H9 (cell line): ENCODE data around the gene SFTPB. TPM values are rescaled to one million over a fixed set of nuclear protein-coding genes. Genes with fewer than 3 reads are reported as not detected.

Source experiments
- DNase-seq: peaks from one replicate; pipeline ENCODE4 v3.0.0-alpha.2; 2017
- H2AFZ ChIP-seq: one replicate; pipeline ENCODE4 v1.6.1; 2013; ENCODE audit warnings: mild to moderate bottlenecking, low read length, control low read depth, moderate library complexity
- H2AK5ac ChIP-seq: 2 replicates; pipeline ENCODE4 v1.6.1; 2013; ENCODE audit warnings: low read length, control low read depth, mixed read lengths; ENCODE audit not compliant: insufficient read length
- H2BK120ac ChIP-seq: one replicate; pipeline ENCODE4 v1.6.1; 2013; ENCODE audit warnings: low read depth, mild to moderate bottlenecking, low read length, control low read depth, inconsistent platforms; ENCODE audit not compliant: poor library complexity, severe bottlenecking
- H2BK12ac ChIP-seq: 2 replicates; pipeline ENCODE4 v1.6.1; 2013; ENCODE audit warnings: low read length, control low read depth, mixed read lengths, low read depth; ENCODE audit not compliant: insufficient read length
- H2BK15ac ChIP-seq: 2 replicates; pipeline ENCODE4 v1.6.1; 2013; ENCODE audit warnings: low read depth, low read length, control low read depth
- H2BK20ac ChIP-seq: one replicate; pipeline ENCODE4 v1.6.1; 2013; ENCODE audit warnings: low read depth, mild to moderate bottlenecking, low read length, control low read depth, inconsistent platforms; ENCODE audit not compliant: poor library complexity, severe bottlenecking
- H2BK5ac ChIP-seq: 2 replicates; pipeline ENCODE4 v1.6.1; 2013; ENCODE audit warnings: low read length, control low read depth, mixed read lengths; ENCODE audit not compliant: insufficient read length
- H3K14ac ChIP-seq: 2 replicates; pipeline ENCODE4 v1.6.1; 2013; ENCODE audit warnings: low read length, control low read depth; ENCODE audit not compliant: insufficient read depth
- H3K18ac ChIP-seq: 2 replicates; pipeline ENCODE4 v1.6.1; 2013; ENCODE audit warnings: low read depth, mild to moderate bottlenecking, mixed read lengths, low read length, control low read depth; ENCODE audit not compliant: insufficient read length
- H3K23ac ChIP-seq: 2 replicates; pipeline ENCODE4 v1.6.1; 2013; ENCODE audit warnings: low read length, control low read depth, mixed read lengths, low read depth; ENCODE audit not compliant: insufficient read length
- H3K23me2 ChIP-seq: 2 replicates; pipeline ENCODE4 v1.6.1; 2013; ENCODE audit warnings: low read depth, mild to moderate bottlenecking, mixed read lengths, low read length, control low read depth; ENCODE audit not compliant: insufficient read length, poor library complexity, severe bottlenecking
- H3K27ac ChIP-seq: 2 replicates; pipeline ENCODE4 v1.5.1; 2013; ENCODE audit warnings: low read length, control low read depth, mixed read lengths, low read depth; ENCODE audit not compliant: insufficient read length
- H3K27me3 ChIP-seq: 2 replicates; pipeline ENCODE4 v1.6.1; 2013; ENCODE audit warnings: low read length, control low read depth, inconsistent platforms; ENCODE audit not compliant: insufficient read depth
- H3K4ac ChIP-seq: 2 replicates; pipeline ENCODE4 v1.6.1; 2013; ENCODE audit warnings: low read depth, mild to moderate bottlenecking, control low read depth, inconsistent platforms, low read length, moderate library complexity
- H3K4me1 ChIP-seq: 2 replicates; pipeline ENCODE4 v1.6.1; 2013; ENCODE audit warnings: low read length, control low read depth, inconsistent platforms; ENCODE audit not compliant: insufficient read depth
- H3K4me2 ChIP-seq: 2 replicates; pipeline ENCODE4 v1.6.1; 2013; ENCODE audit warnings: low read length, control low read depth, mixed read lengths; ENCODE audit not compliant: insufficient read length, insufficient read depth
- H3K56ac ChIP-seq: 2 replicates; pipeline ENCODE4 v1.6.1; 2013; ENCODE audit warnings: low read depth, mild to moderate bottlenecking, mixed read lengths, low read length, control low read depth; ENCODE audit not compliant: insufficient read length
- H3K79me1 ChIP-seq: 2 replicates; pipeline ENCODE4 v1.6.1; 2013; ENCODE audit warnings: low read depth, mild to moderate bottlenecking, moderate library complexity, low read length, control low read depth, inconsistent platforms; ENCODE audit not compliant: insufficient read depth, poor library complexity, severe bottlenecking
- H3K79me2 ChIP-seq: 2 replicates; pipeline ENCODE4 v1.6.1; 2013; ENCODE audit warnings: low read length, control low read depth, inconsistent platforms; ENCODE audit not compliant: insufficient read depth
- H3K9ac ChIP-seq: 2 replicates; pipeline ENCODE4 v1.6.1; 2013; ENCODE audit warnings: low read length, control low read depth, mixed read lengths; ENCODE audit not compliant: insufficient read length; ENCODE audit errors: extremely low read depth
- H3K9me3 ChIP-seq: one replicate; pipeline ENCODE4 v1.6.1; 2013; ENCODE audit warnings: low read depth, low read length, inconsistent platforms; ENCODE audit not compliant: control insufficient read depth
- H3T11ph ChIP-seq: one replicate; pipeline ENCODE4 v1.6.1; 2013; ENCODE audit warnings: mild to moderate bottlenecking, low read length, control low read depth, inconsistent platforms
- H4K20me1 ChIP-seq: one replicate; pipeline ENCODE4 v1.6.1; 2013; ENCODE audit not compliant: control insufficient read depth, insufficient read length, insufficient read depth
- H4K5ac ChIP-seq: 2 replicates; pipeline ENCODE4 v1.6.1; 2013; ENCODE audit warnings: low read depth, mild to moderate bottlenecking, mixed read lengths, low read length, control low read depth; ENCODE audit not compliant: insufficient read length
- H4K8ac ChIP-seq: replicated peaks from 2 replicates; pipeline ENCODE4 v1.6.1; 2013; ENCODE audit warnings: low read length, control low read depth, mixed read lengths, low read depth; ENCODE audit not compliant: insufficient read length
- H4K91ac ChIP-seq: 2 replicates; pipeline ENCODE4 v1.6.1; 2013; ENCODE audit warnings: low read depth, mild to moderate bottlenecking, moderate library complexity, mixed read lengths, low read length, control low read depth; ENCODE audit not compliant: insufficient read length
- H3K27ac Mint-ChIP-seq, 3 experiments: 2 replicates in 2 of 3; 3 replicates in 1 of 3; pipeline ENCODE4 v1.8.0; 2020 to 2021; ENCODE audit warnings: mixed read lengths in 3 of 3, mild to moderate bottlenecking in 1 of 3, moderate library complexity in 1 of 3
- H3K27me3 Mint-ChIP-seq: 2 replicates; pipeline ENCODE4 v1.8.0; 2021; ENCODE audit warnings: low read depth, mild to moderate bottlenecking, moderate library complexity, mixed read lengths
- H3K36me3 Mint-ChIP-seq, 3 experiments: 2 replicates in 2 of 3; 3 replicates in 1 of 3; pipeline ENCODE4 v1.8.0; 2020 to 2021; ENCODE audit warnings: low read depth in 3 of 3, mixed read lengths in 3 of 3; ENCODE audit not compliant: insufficient read depth in 1 of 3
- H3K4me1 Mint-ChIP-seq, 2 experiments: 2 replicates each; pipeline ENCODE4 v1.8.0; 2020; ENCODE audit warnings: mixed read lengths in 2 of 2
- H3K4me3 Mint-ChIP-seq, 2 experiments: 2 replicates in 1 of 2; 3 replicates in 1 of 2; pipeline ENCODE4 v1.8.0; 2020 to 2021; ENCODE audit warnings: mild to moderate bottlenecking in 2 of 2, mixed read lengths in 2 of 2, moderate library complexity in 1 of 2
- H3K9me3 Mint-ChIP-seq, 2 experiments: 2 replicates in 1 of 2; 3 replicates in 1 of 2; pipeline ENCODE4 v1.8.0; 2020; ENCODE audit warnings: mild to moderate bottlenecking in 2 of 2, mixed read lengths in 2 of 2, moderate library complexity in 1 of 2
- CTCF ChIP-seq: fragments of 200-600 bp; sonication (generic); conservative IDR thresholded peaks from 3 replicates; pipeline ENCODE4 v1.8.0; 2021; ENCODE audit warnings: antibody characterized with exemption, mild to moderate bottlenecking
- whole genome bisulfite sequencing: extraction: QIAGEN DNeasy Blood & Tissue Kit; methylation state at CpG from one replicate; pipeline ENCODE4 v1.1.7; 2013; ENCODE audit warnings: missing lambda C conversion rate, low lambda C conversion rate, mixed read lengths; ENCODE audit not compliant: insufficient read length; ENCODE audit errors: extremely low coverage; 5-methylcytosine and 5-hydroxymethylcytosine counted together
- total RNA-seq: library from RNA; stranded (reverse); gene quantifications from 2 replicates; pipeline ENCODE4 v1.2.1, GENCODE V29; 2021

Gene SFTPB
- total RNA-seq, 1 experiment from 2014 or later, result not detected

DNA sequence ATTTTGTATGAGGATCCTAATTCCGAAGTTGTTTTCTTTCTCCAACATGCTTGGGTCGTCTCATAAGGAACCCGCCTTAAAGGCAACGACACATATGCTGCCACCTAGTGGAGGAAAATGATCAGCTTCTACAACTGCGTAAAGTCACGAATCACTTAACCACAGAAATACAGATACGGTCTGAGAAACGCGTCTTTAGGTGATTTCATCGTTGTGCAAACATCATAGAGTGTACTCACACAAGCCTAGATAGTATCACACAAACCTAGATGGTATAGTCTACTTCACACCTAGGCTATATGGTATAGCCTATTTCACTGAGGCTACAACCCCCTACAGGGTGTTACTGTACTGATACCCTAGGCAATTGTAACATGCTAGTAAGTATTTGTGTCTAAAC, 39.3 kb upstream of the SFTPB start:
- peak; percentile 58 for DNase-seq
- H3T11ph ChIP-seq, result no peak overlapping the region
- H2AK5ac ChIP-seq, result no peak overlapping the region
- no peaks in the 10 kb centered on the region; a peak in 1 of 5 replicates for H3K9me3 Mint-ChIP-seq
- H3K27ac Mint-ChIP-seq, result no peak overlapping the region
- no peak overlapping the region for H2BK5ac ChIP-seq
- H3K9ac ChIP-seq, result no peak overlapping the region
- no peak overlapping the region for H3K56ac ChIP-seq
- H3K79me1 ChIP-seq, result no peaks in the 10 kb centered on the region
- peaks cover 21% of the 10 kb centered on the region for H3K27me3 Mint-ChIP-seq
- peaks cover 11 to 14% of the 10 kb centered on the region in 2 experiments for H3K4me1 Mint-ChIP-seq
- no peak overlapping the region for H3K18ac ChIP-seq
- no peaks in the 10 kb centered on the region for H3K23me2 ChIP-seq
- H3K79me2 ChIP-seq, result no peaks in the 10 kb centered on the region
- H3K4me3 Mint-ChIP-seq, result no peak overlapping the region
- no peak overlapping the region for H2AFZ ChIP-seq
- no peak overlapping the region for H3K23ac ChIP-seq
- H3K4me2 ChIP-seq, result no peak overlapping the region
- no peak overlapping the region for H2BK120ac ChIP-seq
- no peak overlapping the region for H4K91ac ChIP-seq
- H3K4me1 ChIP-seq, result no peaks in the 10 kb centered on the region; the same call in 1 of the 2 replicates
- peak; percentile 91 for TF ChIP-seq CTCF
- no peaks in the 10 kb centered on the region for H4K20me1 ChIP-seq
- no peak overlapping the region for H4K8ac ChIP-seq
- no peak overlapping the region for H2BK12ac ChIP-seq
- WGBS, result no CpG with 5 or more reads among the region's 10 CpGs
- no peak overlapping the region for H2BK15ac ChIP-seq
- no peaks in the 10 kb centered on the region for H3K36me3 Mint-ChIP-seq
- no peak overlapping the region for H3K14ac ChIP-seq
- H3K4ac ChIP-seq, result no peak overlapping the region
- H3K9me3 ChIP-seq, result no peaks in the 10 kb centered on the region
- no peak overlapping the region for H2BK20ac ChIP-seq
- H3K27me3 ChIP-seq, result peaks cover 3% of the 10 kb centered on the region; the same call in 1 of the 2 replicates
- H3K27ac ChIP-seq, result no peak overlapping the region
- no peak overlapping the region for H4K5ac ChIP-seq
